ENCODE measurements around the gene ITLN1.

The ITLN1 gene

GRCh38 chr1:160853754-160854153 lies 31.2 kb downstream of the ITLN1 start:
- DNase-seq = no peak

- no peak for DNase-seq
Observed at GRCh38 chr1:160853014-160853413, 32.0 kb downstream of the ITLN1 start.

- DNase-seq = no peak
Observed at GRCh38 chr1:160850993-160851392, 34.0 kb downstream of the ITLN1 start.

GRCh38 chr1:160850541-160850940 lies 34.4 kb downstream of the ITLN1 start:
- no peak for DNase-seq

- DNase-seq = no peak
Observed at GRCh38 chr1:160846281-160846680, 38.7 kb downstream of the ITLN1 start.

- no peak for DNase-seq
Observed at GRCh38 chr1:160844447-160845232, 40.3 kb downstream of the ITLN1 start.

GRCh38 chr1:160841079-160841478 lies 43.9 kb downstream of the ITLN1 start:
- no peak for DNase-seq

GRCh38 chr1:160839746-160840145 lies 45.2 kb downstream of the ITLN1 start:
- no peak for DNase-seq

- no peak for DNase-seq
Observed at GRCh38 chr1:160838888-160839287, 46.1 kb downstream of the ITLN1 start.

- peak; percentile 86 for DNase-seq
Observed at GRCh38 chr1:160837558-160838205, 47.3 kb downstream of the ITLN1 start.

GRCh38 chr1:160836981-160837557 lies 47.9 kb downstream of the ITLN1 start:
- DNase-seq = no peak

GRCh38 chr1:160836561-160836960 lies 48.4 kb downstream of the ITLN1 start:
- DNase-seq = no peak

- DNase-seq = no peak
Observed at GRCh38 chr1:160835751-160836150, 49.2 kb downstream of the ITLN1 start.

- DNase-seq = peak; percentile 22
Observed at GRCh38 chr1:160834945-160835565, 49.9 kb downstream of the ITLN1 start.

GRCh38 chr1:160830321-160831153 lies 54.4 kb downstream of the ITLN1 start:
- peak; percentile 70 for DNase-seq

GRCh38 chr1:160829766-160830165 lies 55.2 kb downstream of the ITLN1 start:
- no peak for DNase-seq

- DNase-seq = no peak
Observed at GRCh38 chr1:160827418-160827817, 57.6 kb downstream of the ITLN1 start.

GRCh38 chr1:160826546-160826945 lies 58.4 kb downstream of the ITLN1 start:
- DNase-seq = no peak
